HepG2 (cell line): ENCODE results near the gene ZNF396. TPM values are rescaled to one million over a fixed set of nuclear protein-coding genes. Genes with fewer than 3 reads are reported as not detected.

Experiments used
- ATAC-seq: fragments of 200-7000 bp; cut with Tn5 transposase; 3 replicates; pipeline ENCODE4 v1.9.1; 2020; ENCODE audit warnings: mild to moderate bottlenecking, moderate library complexity
- BruUV-seq: library from RNA; stranded (reverse); fragments of 400-500 nt; replicated peaks from 2 replicates; lab custom pipeline; 2021; lab: Mats Ljungman, UMichigan
- CTCF ChIA-PET: fragments of 300-600 bp; formaldehyde crosslinking; extraction: SDS; loops from one replicate; lab custom pipeline; 2021; ENCODE audit warnings: low total read pairs, inconsistent platforms, low intra/inter-chr PET ratio; lab: Yijun Ruan, JAX
- POLR2A ChIA-PET: fragments of 350-600 bp; sonication (Branson Sonifier 250); formaldehyde crosslinking; loops from one replicate; lab custom pipeline; 2020; ENCODE audit warnings: antibody characterized with exemption, inconsistent platforms; lab: Yijun Ruan, JAX
- DNase-seq: peaks from one replicate; pipeline ENCODE4 v3.0.0-alpha.2; 2015; ENCODE audit warnings: low spot score
- FAIRE-seq: peaks from 3 replicates; lab custom pipeline; 2011; peaks lifted over from hg19 to GRCh38; lab: Jason Lieb, UNC
- H2AFZ ChIP-seq: one replicate; pipeline ENCODE4 v1.6.1; 2011; ENCODE audit warnings: low read length, inconsistent platforms
- H3K27ac ChIP-seq: fragments of 300-600 bp; 3 replicates; pipeline ENCODE4 v1.8.0; 2011; ENCODE audit warnings: mixed run types, mild to moderate bottlenecking, mixed read lengths, low read length, inconsistent platforms; ENCODE audit not compliant: insufficient read depth; ENCODE audit errors: extremely low read length
- H3K27me3 ChIP-seq, 2 experiments: fragments of 200-600 bp in 1 of 2; 2 replicates in 1 of 2; 3 replicates in 1 of 2; pipeline versions ENCODE4 v1.6.0 to v1.8.0; 2011; ENCODE audit warnings: low read length in 2 of 2, mild to moderate bottlenecking in 2 of 2, moderate library complexity in 2 of 2, inconsistent platforms in 1 of 2; ENCODE audit not compliant: insufficient read depth in 2 of 2, control insufficient read depth in 1 of 2
- H3K36me3 ChIP-seq, 2 experiments: fragments of 200-600 bp in 1 of 2; replicated peaks in 1 of 2; 2 replicates in 1 of 2; 3 replicates in 1 of 2; pipeline versions ENCODE4 v1.5.1 to v1.8.0; 2011; ENCODE audit warnings: low read length in 2 of 2, inconsistent platforms in 1 of 2; ENCODE audit not compliant: insufficient read depth in 2 of 2, control insufficient read depth in 1 of 2
- H3K4me1 ChIP-seq: 2 replicates; pipeline ENCODE4 v1.5.1; 2012; ENCODE audit warnings: low read length, inconsistent platforms; ENCODE audit not compliant: insufficient read depth
- H3K4me2 ChIP-seq: 2 replicates; pipeline ENCODE4 v1.6.0; 2011; ENCODE audit warnings: low read depth, low read length, inconsistent platforms
- H3K4me3 ChIP-seq, 3 experiments: fragments of 200-600 bp in 1 of 3; sonication (generic), shearing (Covaris generic) in 1 of 3; replicated peaks in 1 of 3; 2 replicates each; pipeline ENCODE4 v1.5.1; 2011 to 2016; ENCODE audit warnings: low read length in 3 of 3, inconsistent platforms in 2 of 3, low read depth in 2 of 3, mild to moderate bottlenecking in 2 of 3, control low read depth in 1 of 3, mixed read lengths in 1 of 3; ENCODE audit not compliant: insufficient read depth in 1 of 3
- H3K79me2 ChIP-seq: one replicate; pipeline ENCODE4 v1.6.1; 2011; ENCODE audit warnings: low read length, inconsistent platforms; ENCODE audit not compliant: insufficient read depth
- H3K9ac ChIP-seq: 2 replicates; pipeline ENCODE4 v1.6.0; 2011; ENCODE audit warnings: mild to moderate bottlenecking, low read depth, low read length, inconsistent platforms; ENCODE audit not compliant: insufficient read depth
- H3K9me3 ChIP-seq: 2 replicates; pipeline ENCODE4 v1.5.1; 2012; ENCODE audit warnings: mild to moderate bottlenecking, low read length
- H4K20me1 ChIP-seq: 2 replicates; pipeline ENCODE4 v1.6.0; 2011; ENCODE audit warnings: inconsistent platforms, mild to moderate bottlenecking, low read length, moderate library complexity; ENCODE audit not compliant: insufficient read depth
- HOXA3 ChIP-seq: sonication (generic); formaldehyde crosslinking; IDR thresholded peaks from 2 replicates; pipeline ENCODE4 v1.5.0; 2020; ENCODE audit warnings: missing genetic modification reagents
- IRF2 ChIP-seq: IDR thresholded peaks from 2 replicates; pipeline ENCODE4 v1.6.1; 2018; ENCODE audit warnings: missing genetic modification reagents, missing compliant biosample characterization
- NBN ChIP-seq: fragments of 450-650 bp; conservative IDR thresholded peaks from 2 replicates; pipeline ENCODE4 v1.6.1; 2017
- NFE2 ChIP-seq: sonication (generic); formaldehyde crosslinking; IDR thresholded peaks from 2 replicates; pipeline ENCODE4 v1.4.0; 2020; ENCODE audit warnings: missing genetic modification reagents
- PAWR ChIP-seq: sonication (generic); formaldehyde crosslinking; IDR thresholded peaks from 2 replicates; pipeline ENCODE4 v1.4.0; 2020; ENCODE audit warnings: missing genetic modification reagents, mild to moderate bottlenecking, borderline replicate concordance
- PRMT3 ChIP-seq: sonication (generic); formaldehyde crosslinking; IDR thresholded peaks from 2 replicates; pipeline ENCODE4 v1.8.1; 2022; ENCODE audit warnings: low read depth, mild to moderate bottlenecking, moderate library complexity, missing genetic modification reagents, borderline replicate concordance
- SALL1 ChIP-seq: sonication (generic); formaldehyde crosslinking; IDR thresholded peaks from 2 replicates; pipeline ENCODE4 v1.8.0; 2022; ENCODE audit warnings: mild to moderate bottlenecking, missing genetic modification reagents
- THAP7 ChIP-seq: sonication (generic); formaldehyde crosslinking; IDR thresholded peaks from 2 replicates; pipeline ENCODE4 v1.8.1; 2023; ENCODE audit warnings: mild to moderate bottlenecking, missing genetic modification reagents
- XRCC5 ChIP-seq: fragments of 200-400 bp; formaldehyde crosslinking; optimal IDR thresholded peaks from 2 replicates; pipeline ENCODE3; 2017; ENCODE audit warnings: mild to moderate bottlenecking, low read length
- YY1 ChIP-seq: IDR thresholded peaks from 2 replicates; pipeline ENCODE4 v1.6.1; 2011; ENCODE audit warnings: low read length, low read depth, moderate library complexity, mild to moderate bottlenecking; ENCODE audit not compliant: insufficient read depth, insufficient replicate concordance
- ZBTB21 ChIP-seq: sonication (generic); formaldehyde crosslinking; IDR thresholded peaks from 2 replicates; pipeline ENCODE4 v1.4.0; 2020; ENCODE audit warnings: missing genetic modification reagents
- ZFP37 ChIP-seq: sonication (generic); formaldehyde crosslinking; IDR thresholded peaks from 2 replicates; pipeline ENCODE4 v1.4.0; 2020; ENCODE audit warnings: missing genetic modification reagents, borderline replicate concordance
- ZNF44 ChIP-seq: sonication (generic); formaldehyde crosslinking; IDR thresholded peaks from 2 replicates; pipeline ENCODE4 v1.5.1; 2020; ENCODE audit warnings: mild to moderate bottlenecking, missing genetic modification reagents
- ZNF512B ChIP-seq: sonication (generic); formaldehyde crosslinking; IDR thresholded peaks from 2 replicates; pipeline ENCODE4 v1.5.1; 2020; ENCODE audit warnings: missing genetic modification reagents, mild to moderate bottlenecking, borderline replicate concordance
- ZNF576 ChIP-seq: sonication (generic); formaldehyde crosslinking; IDR thresholded peaks from 2 replicates; pipeline ENCODE4 v1.4.0; 2020; ENCODE audit warnings: mild to moderate bottlenecking, missing genetic modification reagents
- WGBS: methylation state at CpG from one replicate; pipeline ENCODE4 v1.1.6; 2017; ENCODE audit warnings: low lambda C conversion rate; 5-methylcytosine and 5-hydroxymethylcytosine counted together
- in situ Hi-C: cut with HindIII; loops from 2 replicates; pipeline ENCODE4 v1.10.0; 2017; ENCODE audit warnings: low pct_unique_long_range_greater_than_20kb; ENCODE audit not compliant: extremely low pct_ligation_motif_present
- intact Hi-C: fragments of 100-400 bp; cut with micrococcal nuclease; formaldehyde crosslinking; loops from one replicate; pipeline ENCODE4 v1.10.0; 2022; ENCODE audit not compliant: unreplicated experiment
- polyA plus RNA-seq, 8 experiments: library from polyadenylated mRNA; depleted of rRNA in 3 of 8; stranded (reverse) in 7 of 8; unstranded in 1 of 8; fragments of >200 nt; fragmentation: Illumina TruSeq in 4 of 8; extraction: Trizol in 4 of 8; gene quantifications; 2 replicates each; pipeline versions ENCODE4 v1.2.1 to v1.2.3, GENCODE V29; 2011 to 2016; ENCODE audit warnings: low read depth in 4 of 8, missing spikeins in 1 of 8, mixed read lengths in 1 of 8; ENCODE audit not compliant: insufficient read depth in 1 of 8
- total RNA-seq, 5 experiments: library from RNA; depleted of rRNA; stranded (reverse); fragments of >200 nt; fragmentation: Illumina TruSeq; extraction: Trizol; gene quantifications; 2 replicates each; pipeline ENCODE4 v1.2.3, GENCODE V29; 2016; ENCODE audit warnings: low read depth in 1 of 5

ZNF396 gene
- total and polyA plus RNA-seq, 2 of the 13 experiments (the other 11 are each of a cell fraction or from before 2014, with no cell fraction given) = 0.25 to 0.75 TPM

GRCh38 chr18:35348001-35348400 is 29.1 kb downstream of the ZNF396 start:
- Histone ChIP-seq H2AFZ (no peak overlapping the region), H3K36me3 (no peaks in the 10 kb centered on the region), H3K27me3 (no peaks in the 10 kb centered on the region), H3K79me2 (peaks cover 7% of the 10 kb centered on the region), H3K4me3 (no peak overlapping the region), H3K4me2 (no peak overlapping the region), H4K20me1 (peaks cover 7% of the 10 kb centered on the region), H3K4me1 (peaks cover 28% of the 10 kb centered on the region), H3K27ac (no peak overlapping the region), H3K9me3 (peaks cover 18% of the 10 kb centered on the region), H3K9ac (no peak overlapping the region)
- intact Hi-C loops = no loop called here
- CTCF ChIA-PET = no interaction called here
- TF ChIP-seq PRMT3 (CRISPR knock-in tag) (no peak), PAWR (no peak), ZBTB21 (CRISPR knock-in tag) (no peak), THAP7 (no peak), NFE2 (CRISPR knock-in tag) (no peak), ZFP37 (CRISPR knock-in tag) (no peak), IRF2 (CRISPR knock-in tag) (no peak), XRCC5 (no peak), NBN (no peak), ZNF44 (CRISPR knock-in tag) (no peak), SALL1 (CRISPR knock-in tag) (no peak), HOXA3 (CRISPR knock-in tag) (no peak), YY1 (no peak), ZNF576 (no peak), ZNF512B (no peak)
- ATAC-seq (no peak), DNase-seq (no peak), FAIRE-seq (no peak)
- no TSS peak for BruUV-seq
- WGBS = 58% methylated on average over 3 of the region's 3 CpGs
- POLR2A ChIA-PET = no interaction called here
- in situ Hi-C loops = no loop called here
